Measurements from ENCODE around the gene SPSB3.

DNA sequence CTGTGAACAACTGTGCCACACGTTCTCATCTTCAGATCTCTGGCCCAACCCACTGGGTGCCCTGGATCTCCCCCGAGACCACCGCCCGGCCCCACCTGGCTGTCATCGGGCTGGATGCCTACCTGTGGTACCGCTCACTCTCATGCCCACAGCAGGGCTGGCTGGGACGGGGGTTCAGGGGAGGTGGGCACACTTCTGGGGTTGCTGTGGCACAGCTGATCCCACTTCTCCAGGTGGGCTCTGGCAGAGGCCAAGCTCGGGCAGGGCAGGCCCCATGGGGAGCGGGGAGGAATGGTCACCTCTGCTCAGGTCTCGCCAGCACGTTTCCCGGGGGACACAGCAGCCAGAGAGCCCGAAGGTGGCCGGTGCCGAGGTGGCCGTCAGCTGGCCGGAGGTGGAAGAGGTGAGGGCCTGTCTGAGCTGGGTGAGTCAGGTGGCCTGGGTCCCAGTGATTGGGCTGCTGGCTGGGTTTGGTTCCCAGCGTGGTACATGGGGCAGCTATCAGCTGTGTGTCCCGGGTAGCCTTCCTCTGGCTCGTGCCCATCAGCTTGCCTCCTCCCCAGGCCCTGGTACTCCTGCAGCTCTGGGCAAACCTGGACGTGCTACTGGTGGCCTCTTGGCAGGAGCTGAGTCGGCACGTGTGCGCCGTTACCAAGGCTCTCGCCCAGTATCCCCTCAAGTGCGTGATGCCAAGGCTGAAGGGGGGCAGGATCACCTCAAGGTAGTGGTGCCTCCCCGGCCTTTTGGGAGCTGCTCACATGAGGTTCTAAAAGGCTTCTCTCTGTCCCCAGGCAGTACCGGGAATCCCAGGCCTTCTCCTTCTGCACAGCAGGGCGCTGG is 7.1 kb downstream of the SPSB3 start:
- TF ChIP-seq, protein P1, sequence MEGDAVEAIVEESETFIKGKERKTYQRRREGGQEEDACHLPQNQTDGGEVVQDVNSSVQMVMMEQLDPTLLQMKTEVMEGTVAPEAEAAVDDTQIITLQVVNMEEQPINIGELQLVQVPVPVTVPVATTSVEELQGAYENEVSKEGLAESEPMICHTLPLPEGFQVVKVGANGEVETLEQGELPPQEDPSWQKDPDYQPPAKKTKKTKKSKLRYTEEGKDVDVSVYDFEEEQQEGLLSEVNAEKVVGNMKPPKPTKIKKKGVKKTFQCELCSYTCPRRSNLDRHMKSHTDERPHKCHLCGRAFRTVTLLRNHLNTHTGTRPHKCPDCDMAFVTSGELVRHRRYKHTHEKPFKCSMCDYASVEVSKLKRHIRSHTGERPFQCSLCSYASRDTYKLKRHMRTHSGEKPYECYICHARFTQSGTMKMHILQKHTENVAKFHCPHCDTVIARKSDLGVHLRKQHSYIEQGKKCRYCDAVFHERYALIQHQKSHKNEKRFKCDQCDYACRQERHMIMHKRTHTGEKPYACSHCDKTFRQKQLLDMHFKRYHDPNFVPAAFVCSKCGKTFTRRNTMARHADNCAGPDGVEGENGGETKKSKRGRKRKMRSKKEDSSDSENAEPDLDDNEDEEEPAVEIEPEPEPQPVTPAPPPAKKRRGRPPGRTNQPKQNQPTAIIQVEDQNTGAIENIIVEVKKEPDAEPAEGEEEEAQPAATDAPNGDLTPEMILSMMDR (IDR thresholded peaks at IDR 0.05), result no peak
- TF ChIP-seq POLR2A (IDR thresholded peaks at IDR 0.05), result no peak

Measured in Peyer's patch (tissue), 4 donors.